ENCODE results near the gene TM4SF20.

The TM4SF20 gene

GRCh38 chr2:227317834-227318233, 61.3 kb downstream of the TM4SF20 start:
- no peak for DNase-seq

- no peak for DNase-seq
These were observed 65.8 kb downstream of the TM4SF20 start for GRCh38 chr2:227313310-227313709.

- no peak for DNase-seq
These were observed 66.5 kb downstream of the TM4SF20 start for GRCh38 chr2:227312579-227312978.

Measured in NCI-H2029 (cell line).